Measurements from ENCODE around the gene PRCD.

GRCh38 chr17:76586741-76587487, 47.1 kb downstream of the PRCD start:
- no peak for TF ChIP-seq EZH2 (IDR thresholded peaks at IDR 0.05; ENCODE audit: borderline replicate concordance, insufficient read depth, low read depth, low read length, poor library complexity, severe bottlenecking)
- TF ChIP-seq CTCF (IDR thresholded peaks at IDR 0.05): no peak
